Breast epithelium (tissue), 4 donors: ENCODE measurements around the gene MPPED1. TPM values are rescaled to one million over a fixed set of nuclear protein-coding genes. Genes with fewer than 3 reads are reported as not detected.

Source experiments
- DNase-seq, 2 donors: peaks; one replicate each; pipeline ENCODE4 v3.0.0-alpha.2; 2019; ENCODE audit warnings: low spot score in 2 of 2
- H3K27ac ChIP-seq, 2 donors: fragments of 200-600 bp; sonication (generic) in 1 of 2; one replicate each; pipeline ENCODE4 v1.5.1; 2016 to 2019; ENCODE audit warnings: mild to moderate bottlenecking in 1 of 2
- H3K27me3 ChIP-seq, 2 donors: fragments of 200-600 bp; sonication (generic) in 1 of 2; one replicate each; pipeline versions ENCODE4 v1.5.1 to v1.6.0; 2017 to 2019; ENCODE audit warnings: control low read depth in 1 of 2, mild to moderate bottlenecking in 1 of 2
- H3K36me3 ChIP-seq: fragments of 200-600 bp; one replicate; pipeline ENCODE4 v1.5.1; 2019
- H3K4me1 ChIP-seq, 2 donors: fragments of 200-600 bp; sonication (generic); one replicate each; pipeline ENCODE4 v1.5.1; 2016 to 2019; ENCODE audit warnings: control low read depth in 1 of 2
- H3K4me3 ChIP-seq, 3 donors: fragments of 200-600 bp; sonication (generic); 1 replicate in 2 of 3; 2 replicates in 1 of 3; pipeline ENCODE4 v1.5.1; 2016 to 2019; ENCODE audit warnings: mild to moderate bottlenecking in 3 of 3, moderate library complexity in 2 of 3
- H3K9me3 ChIP-seq, 2 donors: fragments of 200-600 bp; sonication (generic) in 1 of 2; one replicate each; pipeline ENCODE4 v1.5.1; 2016 to 2019; ENCODE audit warnings: control low read depth in 1 of 2
- CTCF ChIP-seq, 3 donors: fragments of 450-650 bp; IDR thresholded peaks; one replicate each; pipeline ENCODE4 v1.5.1; 2016 to 2017; ENCODE audit warnings: antibody characterized with exemption in 3 of 3, mild to moderate bottlenecking in 3 of 3, moderate library complexity in 3 of 3
- POLR2A ChIP-seq: fragments of 450-650 bp; IDR thresholded peaks from one replicate; pipeline ENCODE4 v1.6.1; 2016; ENCODE audit warnings: antibody characterized with exemption, mild to moderate bottlenecking, moderate library complexity
- POLR2AphosphoS5 ChIP-seq, 3 donors: sonication (generic); formaldehyde crosslinking; IDR thresholded peaks; one replicate each; pipeline ENCODE4 v1.6.1; 2017; ENCODE audit warnings: antibody characterized with exemption in 3 of 3
- intact Hi-C: fragments of 100-400 bp; cut with DNase I; formaldehyde crosslinking; loops from one replicate; pipeline ENCODE4 v1.15.1; 2023; ENCODE audit warnings: low total_unique reads
- total RNA-seq, 3 donors: library from RNA; depleted of rRNA; stranded (reverse); fragments of >200 nt; gene quantifications; one replicate each; pipeline ENCODE4 v1.1.0, GENCODE V29; 2016

The MPPED1 gene
- total RNA-seq, 3 donors from 2014 or later = 0.29 TPM; not detected in 2

GRCh38 chr22:43409800-43410199 lies 2.0 kb upstream of the MPPED1 start:
- no peak for DNase-seq
- intact Hi-C loops = no loop called here
- TF ChIP-seq POLR2A = no peak
- no peak for TF ChIP-seq CTCF (IDR thresholded peaks at IDR 0.05)
- TF ChIP-seq POLR2AphosphoS5 (IDR thresholded peaks at IDR 0.05) = no peak
- peaks cover 0 to 41% of the 10 kb centered on the region in 2 donors for H3K27me3 ChIP-seq
- H3K27ac ChIP-seq = no peak overlapping the region
- no peaks in the 10 kb centered on the region for H3K36me3 ChIP-seq
- no peaks in the 10 kb centered on the region for H3K4me1 ChIP-seq
- H3K4me3 ChIP-seq = no peak overlapping the region
- H3K9me3 ChIP-seq = no peaks in the 10 kb centered on the region

DNA sequence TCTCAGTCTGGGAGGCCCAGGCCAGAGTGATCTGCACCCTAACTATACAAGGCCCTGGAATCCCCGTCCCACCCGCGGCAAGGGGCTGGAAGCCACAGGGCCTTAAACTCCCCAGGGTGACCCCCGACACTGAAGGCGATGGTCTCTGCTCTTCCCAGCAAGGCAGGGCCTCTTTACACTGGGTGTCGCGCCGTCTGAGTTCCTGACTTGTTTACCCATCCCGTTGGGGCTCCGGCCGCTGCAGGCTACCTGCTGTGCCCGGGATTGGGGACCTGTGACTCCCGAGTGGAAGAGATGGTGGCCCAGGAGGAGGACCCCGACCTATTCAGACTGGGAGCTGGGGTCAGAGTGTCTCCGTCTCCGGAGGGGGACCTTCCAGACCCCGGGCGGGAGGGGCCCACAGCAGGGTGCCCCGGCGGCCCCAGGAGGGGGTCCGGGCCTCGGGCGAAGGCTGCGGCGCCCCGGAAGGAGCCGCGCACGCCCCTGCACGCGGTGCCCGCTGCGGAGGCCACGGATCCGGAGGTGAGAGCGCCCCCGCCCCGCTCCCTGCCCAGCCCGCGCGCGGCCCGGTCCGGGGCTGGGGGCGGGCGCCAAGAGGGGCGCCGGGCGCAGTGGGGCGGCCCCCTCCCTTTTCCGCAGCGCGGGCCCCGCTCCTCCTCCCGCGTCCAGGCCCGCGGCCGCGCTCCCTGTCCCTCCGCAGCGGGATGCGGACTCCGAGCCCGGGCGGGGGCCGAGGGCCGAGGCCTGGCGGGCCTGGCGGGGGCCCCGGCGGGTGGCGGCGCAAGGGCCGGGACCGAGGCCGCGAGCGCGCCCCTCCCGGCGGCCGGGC lies 560 bp upstream of the MPPED1 start:
- intact Hi-C loops = no loop called here
- H3K4me1 ChIP-seq = no peaks in the 10 kb centered on the region
- peaks cover 0 to 45% of the 10 kb centered on the region in 2 donors for H3K27me3 ChIP-seq
- no peak for DNase-seq
- no peaks in the 10 kb centered on the region for H3K9me3 ChIP-seq
- no peaks in the 10 kb centered on the region for H3K36me3 ChIP-seq
- no peak for TF ChIP-seq POLR2AphosphoS5 (IDR thresholded peaks at IDR 0.05)
- peak overlapping the region in 2 of 3 donors; percentile 40 to 56 for H3K4me3 ChIP-seq
- no peak overlapping the region for H3K27ac ChIP-seq

DNA sequence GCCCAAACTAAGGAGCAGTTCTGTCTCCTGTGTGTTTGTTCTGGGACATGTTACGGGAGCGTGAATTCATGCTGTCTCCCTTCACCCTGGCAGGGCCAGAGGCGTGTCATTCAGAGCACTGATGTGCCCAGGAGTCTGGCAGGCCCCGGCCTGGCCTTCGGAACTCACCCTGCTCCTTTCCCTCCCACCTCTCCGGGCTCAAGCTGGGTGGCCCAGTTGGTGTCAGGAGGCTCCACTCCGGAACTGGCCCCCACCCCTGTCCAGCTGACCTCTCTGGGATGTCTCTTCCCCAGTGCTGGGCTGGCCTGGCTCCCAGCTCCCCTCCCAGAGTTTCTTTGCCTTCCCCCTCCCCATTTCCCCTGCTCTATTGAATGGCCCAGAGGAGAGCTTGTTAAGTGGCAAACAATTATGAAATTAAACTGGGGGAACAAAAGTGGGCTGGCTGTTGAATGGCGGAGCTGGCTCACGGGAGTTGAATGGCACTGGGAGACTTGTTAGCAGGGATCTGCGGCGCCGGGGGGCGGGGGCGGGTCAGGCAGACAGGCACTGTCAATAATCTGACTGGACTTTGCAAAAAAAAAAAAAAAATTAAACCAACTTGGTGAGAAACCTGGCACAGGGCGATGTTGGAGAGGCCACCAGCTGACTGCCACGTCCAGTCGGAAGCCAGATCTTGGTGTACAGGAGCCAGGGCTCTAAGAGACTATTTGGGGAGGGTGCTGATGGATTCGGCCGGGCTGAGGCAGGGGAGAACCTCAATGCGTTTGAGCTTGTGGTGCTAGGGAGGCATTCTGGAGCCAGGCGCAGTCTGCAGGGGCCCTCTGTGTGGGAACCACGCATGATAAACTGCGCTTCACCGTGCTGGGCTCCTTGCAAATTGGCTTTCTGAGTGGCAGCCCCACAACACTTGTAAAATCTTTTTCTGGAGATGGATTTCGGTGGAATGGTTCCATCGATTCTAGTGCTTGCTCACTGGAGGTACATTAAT lies 1.3 kb downstream of the MPPED1 start:
- TF ChIP-seq POLR2AphosphoS5 (IDR thresholded peaks at IDR 0.05) (no peak), CTCF (IDR thresholded peaks at IDR 0.05) (no peak), POLR2A (no peak)
- Histone ChIP-seq H3K27ac (no peak overlapping the region), H3K4me1 (no peaks in the 10 kb centered on the region), H3K36me3 (no peaks in the 10 kb centered on the region), H3K4me3 (no peak overlapping the region), H3K27me3 (peaks cover 0 to 45% of the 10 kb centered on the region in 2 donors), H3K9me3 (no peaks in the 10 kb centered on the region)
- DNase-seq = no peak
- intact Hi-C loops = no loop called here

DNA sequence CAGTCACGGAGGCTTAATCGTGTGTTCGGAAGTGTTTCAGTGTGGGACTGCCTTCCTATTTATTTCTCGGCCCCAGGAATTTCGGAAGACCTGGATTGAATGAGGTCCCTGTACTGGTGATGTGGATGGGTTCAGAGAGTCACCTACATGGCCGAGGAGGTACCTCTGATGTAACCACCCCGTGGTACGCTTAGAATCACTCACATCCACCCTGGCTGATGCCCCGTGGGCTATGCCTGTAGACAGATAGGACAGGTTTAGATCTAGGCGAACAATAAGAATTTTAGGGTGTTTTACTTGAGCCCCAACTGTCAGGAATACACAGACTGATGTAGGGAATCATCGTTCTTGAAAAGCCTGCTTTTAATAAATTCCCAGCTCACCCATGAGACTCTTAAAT lies 2.0 kb downstream of the MPPED1 start:
- no peak overlapping the region for H3K27ac ChIP-seq
- H3K4me1 ChIP-seq = no peaks in the 10 kb centered on the region
- H3K9me3 ChIP-seq = no peaks in the 10 kb centered on the region
- intact Hi-C loops = no loop called here
- no peaks in the 10 kb centered on the region for H3K36me3 ChIP-seq
- TF ChIP-seq CTCF (IDR thresholded peaks at IDR 0.05) (no peak), POLR2A (no peak), POLR2AphosphoS5 (IDR thresholded peaks at IDR 0.05) (no peak)
- DNase-seq = no peak
- peaks cover 0 to 45% of the 10 kb centered on the region in 2 donors for H3K27me3 ChIP-seq
- H3K4me3 ChIP-seq = no peak overlapping the region

GRCh38 chr22:43415681-43416080 lies 3.9 kb downstream of the MPPED1 start:
- Histone ChIP-seq H3K27me3 (peaks cover 0 to 41% of the 10 kb centered on the region in 2 donors), H3K4me1 (no peaks in the 10 kb centered on the region), H3K9me3 (no peaks in the 10 kb centered on the region), H3K27ac (no peak overlapping the region), H3K36me3 (no peaks in the 10 kb centered on the region), H3K4me3 (no peak overlapping the region)
- TF ChIP-seq CTCF (IDR thresholded peaks at IDR 0.05) (no peak), POLR2A (no peak), POLR2AphosphoS5 (IDR thresholded peaks at IDR 0.05) (no peak)
- DNase-seq = no peak
- intact Hi-C loops = no loop called here
